A549 treated with GW870086 at 1 μM for 4 hours (cell line): Measurements from ENCODE around the gene LGALS1. TPM values are rescaled to one million over a fixed set of nuclear protein-coding genes. Genes with fewer than 3 reads are reported as not detected.

Experiments
- total RNA-seq: library from RNA; stranded (reverse); fragments of 200-300 nt; extraction: Qiagen RNA extraction; gene quantifications from 5 replicates; pipeline ENCODE4 v1.2.3, GENCODE V29; 2022; ENCODE audit warnings: low read depth

LGALS1 gene
- total RNA-seq = 1,260 to 1,466 TPM (median 1,297 TPM) in 5 replicates

DNA sequence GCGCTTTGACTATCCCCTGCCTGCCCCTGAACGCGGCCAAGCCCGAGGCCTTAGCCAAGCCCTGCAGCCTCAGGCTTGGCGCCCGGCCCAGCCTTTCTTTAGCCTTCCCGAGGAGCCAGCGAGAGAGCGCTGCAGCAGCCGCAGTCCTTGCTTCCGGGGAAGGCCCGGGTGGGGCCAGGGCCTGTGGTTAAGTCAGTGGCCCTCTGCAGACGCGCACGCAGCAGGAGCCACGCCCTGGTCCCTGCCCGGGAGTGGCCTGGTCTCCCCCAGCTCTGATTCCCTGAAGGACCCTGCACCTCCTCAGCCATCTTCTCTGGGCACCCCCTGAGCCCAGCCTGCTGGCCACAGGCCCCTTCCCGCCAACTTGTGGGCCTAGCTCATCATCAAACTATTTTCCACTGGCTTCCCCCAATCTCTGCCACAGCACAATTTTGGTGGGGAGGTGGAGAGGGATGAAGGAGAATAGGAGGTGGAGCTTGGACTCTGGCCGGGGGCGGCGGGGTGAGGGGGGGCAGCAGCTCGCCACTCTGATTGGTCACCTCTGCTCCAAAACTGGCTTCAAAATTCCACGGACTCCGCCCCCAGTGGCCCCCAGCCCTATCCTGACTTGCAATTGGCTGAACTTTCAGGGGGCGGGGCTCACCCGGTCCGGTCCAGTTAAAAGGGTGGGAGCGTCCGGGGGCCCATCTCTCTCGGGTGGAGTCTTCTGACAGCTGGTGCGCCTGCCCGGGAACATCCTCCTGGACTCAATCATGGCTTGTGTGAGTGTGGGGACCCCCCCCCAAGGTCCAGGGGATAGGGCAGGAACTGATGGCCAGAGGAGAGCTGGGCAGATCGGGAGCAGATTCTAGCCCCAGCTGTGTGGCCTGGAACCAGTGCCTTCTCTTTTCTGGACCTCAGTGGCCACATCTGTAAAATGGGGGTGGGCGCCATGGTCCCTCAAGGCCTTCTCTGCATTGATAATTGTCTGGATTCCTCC, at the start of gene LGALS1:
Gene LGALS1, plus strand, starts transcription at position 686 of the 979 bp plus-strand sequence. Its CDS starts 67 bp downstream, at position 753.

DNA sequence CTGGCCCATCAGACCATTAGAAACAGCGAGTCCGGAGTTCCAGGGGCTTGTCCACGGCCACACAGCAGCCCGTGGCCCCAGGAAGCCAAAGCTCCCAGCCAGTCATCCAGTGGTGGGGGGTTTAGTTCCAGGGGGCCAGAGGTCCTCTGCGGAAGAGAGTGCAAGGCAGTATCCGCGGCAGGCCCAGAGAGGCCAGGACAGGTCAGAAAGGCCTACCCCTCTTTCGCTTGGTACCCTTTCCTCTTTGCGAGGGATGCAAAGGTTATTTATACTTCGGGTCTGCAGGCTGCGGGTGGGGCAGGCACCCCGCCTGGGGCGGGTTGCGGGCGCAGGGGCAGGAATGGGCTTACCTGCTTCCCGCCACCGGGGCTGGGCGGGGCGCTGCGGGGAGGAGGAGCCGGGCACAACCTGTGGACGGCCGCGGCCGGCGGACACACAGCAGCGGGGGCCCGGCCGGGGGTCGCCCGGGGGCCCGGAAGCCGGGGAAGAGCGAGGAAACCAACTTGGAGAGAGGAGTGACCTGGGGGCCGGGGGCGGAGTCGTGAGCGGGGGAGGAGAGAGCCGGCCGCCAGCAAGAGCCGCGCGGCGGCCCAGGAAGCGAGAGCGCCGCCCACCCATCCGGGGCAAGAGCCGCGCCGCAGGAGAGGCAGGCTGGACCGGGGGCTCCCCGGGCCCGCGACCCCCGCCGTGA, 36.2 kb upstream of the LGALS1 start, which contains the start of gene SH3BP1:
Gene SH3BP1, plus strand, starts transcription at position 600 of the 691 bp plus-strand sequence. CDS start 119 bp downstream, outside the sequence.

DNA sequence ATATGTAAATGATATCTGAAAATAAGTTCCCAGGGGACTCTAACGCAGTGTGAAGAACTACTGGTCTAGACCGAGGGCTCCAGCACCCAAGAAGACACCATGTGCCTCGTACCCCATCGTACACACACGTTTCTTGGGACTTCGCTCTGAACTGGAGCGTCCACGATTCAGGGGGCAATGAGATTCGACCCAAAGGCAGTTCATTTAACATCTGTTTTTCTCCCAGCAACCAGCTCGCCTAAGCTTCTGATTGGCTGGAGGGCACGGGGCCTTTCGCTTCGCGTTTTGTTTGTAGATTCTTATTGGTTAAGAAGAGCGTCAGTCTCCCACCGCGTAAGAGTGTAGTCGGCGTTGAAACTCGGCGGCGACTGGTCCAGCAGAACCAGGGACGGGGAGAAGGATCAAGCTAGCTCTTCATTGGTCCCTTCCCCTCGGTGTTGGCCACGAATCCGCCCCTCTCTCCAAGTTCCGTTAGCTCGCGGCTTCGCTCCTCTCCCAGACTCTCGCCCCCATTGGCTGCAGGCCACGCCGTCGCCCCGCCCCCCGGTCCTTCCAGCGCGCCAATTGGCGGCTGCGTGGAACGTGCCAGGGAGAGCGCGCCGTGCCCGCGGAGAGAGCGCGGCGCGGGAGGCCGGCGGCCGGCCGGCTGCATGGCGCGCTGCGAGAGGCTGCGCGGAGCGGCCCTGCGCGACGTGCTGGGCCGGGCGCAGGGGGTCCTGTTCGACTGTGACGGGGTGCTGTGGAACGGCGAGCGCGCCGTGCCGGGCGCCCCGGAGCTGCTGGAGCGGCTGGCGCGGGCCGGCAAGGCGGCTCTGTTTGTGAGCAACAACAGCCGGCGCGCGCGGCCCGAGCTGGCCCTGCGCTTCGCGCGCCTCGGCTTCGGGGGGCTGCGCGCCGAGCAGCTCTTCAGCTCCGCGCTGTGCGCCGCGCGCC, 17.0 kb upstream of the LGALS1 start, which contains the start of gene PDXP:
Gene PDXP, plus strand, starts transcription at position 591 of the 933 bp plus-strand sequence. Its CDS starts 60 bp downstream, at position 651.

DNA sequence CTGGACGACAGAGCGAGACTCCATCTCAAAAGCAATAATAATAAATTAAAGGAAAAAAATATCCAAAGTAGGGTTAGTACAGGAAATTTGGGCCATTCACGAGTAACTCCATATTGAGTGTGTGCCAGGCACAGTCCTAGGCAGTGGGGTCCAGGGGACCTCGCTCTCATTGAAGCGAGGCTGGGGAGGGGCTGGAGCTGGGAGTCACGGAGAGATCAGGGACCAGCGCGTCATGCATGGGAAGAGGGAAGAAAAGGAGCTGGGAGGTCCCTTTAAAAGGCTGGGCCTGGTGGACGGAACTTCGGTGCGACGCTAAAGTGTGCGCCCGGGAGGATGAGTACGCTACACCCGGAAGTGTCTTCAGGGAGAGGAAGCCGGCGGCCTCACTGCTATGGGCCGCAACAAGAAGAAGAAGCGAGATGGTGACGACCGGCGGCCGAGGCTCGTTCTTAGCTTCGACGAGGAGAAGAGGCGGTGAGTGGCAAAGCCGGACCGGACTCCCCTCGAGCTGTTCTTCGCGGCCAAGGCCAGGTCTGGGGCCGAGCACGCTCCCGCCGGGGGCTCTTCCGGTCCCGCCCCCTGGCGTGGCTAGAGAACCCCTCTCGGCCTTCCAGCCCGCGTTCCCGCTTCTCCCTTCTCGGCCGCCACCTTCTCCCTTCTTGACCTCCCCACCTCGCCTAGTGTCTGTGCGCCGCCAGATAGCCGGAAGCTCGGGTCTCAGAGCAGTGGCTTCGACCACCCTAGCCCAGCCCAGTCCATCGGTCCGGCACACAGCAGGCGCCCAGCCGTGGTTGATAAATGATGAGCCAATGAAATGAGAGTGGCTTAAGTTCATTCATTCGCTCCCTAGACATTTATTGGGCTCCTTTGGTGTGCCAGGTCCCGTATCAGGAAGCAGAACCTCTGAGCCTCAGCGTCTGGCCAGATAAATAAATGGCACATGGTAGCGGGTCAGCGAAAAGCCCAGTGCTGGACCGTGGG, 10.9 kb downstream of the LGALS1 start, which contains the start of gene NOL12:
Gene NOL12, plus strand, starts transcription at position 342 of the 981 bp plus-strand sequence. Its CDS starts 50 bp downstream, at position 392.

DNA sequence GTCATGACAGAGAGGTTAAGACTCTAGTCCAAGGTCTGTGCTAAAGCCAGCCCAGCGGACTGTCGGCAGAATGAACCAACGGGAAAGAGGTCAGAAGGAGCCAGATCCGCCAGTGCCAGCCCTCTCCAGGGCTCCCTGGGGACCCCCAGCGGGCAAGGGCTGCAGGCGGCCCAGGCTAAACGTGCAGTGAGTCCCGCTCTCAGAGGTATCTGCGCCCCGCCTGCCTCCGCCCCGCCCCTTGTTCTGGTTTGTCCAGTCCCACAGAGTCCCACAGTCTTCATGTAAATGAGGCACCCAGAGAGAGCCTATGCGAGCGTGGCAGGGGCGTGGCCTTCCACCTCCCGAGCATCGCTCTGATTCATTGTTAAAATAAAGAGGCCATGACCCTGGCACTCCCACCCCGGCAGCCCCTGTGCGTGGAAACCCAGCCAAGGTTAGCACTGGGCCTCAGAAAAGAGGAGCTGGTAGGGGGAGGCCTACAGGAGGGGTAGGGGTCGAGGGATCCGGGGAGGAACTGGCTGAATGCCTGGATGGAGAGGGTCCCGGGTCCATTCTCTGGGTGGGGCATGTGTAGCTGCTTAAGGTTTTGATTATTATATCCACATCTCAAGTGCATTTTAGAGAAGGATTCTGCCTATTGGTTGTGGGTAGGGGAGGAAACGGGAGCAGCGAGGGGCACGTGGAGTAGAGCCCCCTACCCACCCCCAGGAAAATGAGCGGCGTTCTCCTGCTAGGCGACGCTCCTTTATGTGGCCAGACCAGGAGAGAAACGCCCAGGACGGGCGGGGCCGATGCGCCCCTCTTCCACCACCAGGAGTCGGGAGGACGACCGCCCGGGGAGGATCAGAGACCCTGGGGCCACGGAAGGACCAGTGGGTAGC, 21.5 kb downstream of the LGALS1 start, which contains the start of gene TRIOBP:
Gene TRIOBP, plus strand, starts transcription at position 392 of the 881 bp plus-strand sequence. CDS start 4,318 bp downstream, outside the sequence.

Other genes starting within 250 kb of the LGALS1 start
- 5.9 to 8.8 TPM (median 7.0 TPM) in 5 replicates for gene ELFN2, start 248.2 kb upstream of the LGALS1 start, total RNA-seq
- gene MFNG, start 189.3 kb upstream of the LGALS1 start, total RNA-seq = 2.2 to 2.5 TPM (median 2.3 TPM) in 5 replicates
- gene CARD10, start 156.2 kb upstream of the LGALS1 start, total RNA-seq = 30.4 to 40.6 TPM (median 38.7 TPM) in 5 replicates
- 25.8 to 35.9 TPM (median 33.4 TPM) in 5 replicates for gene CDC42EP1, start 115.2 kb upstream of the LGALS1 start, total RNA-seq
- gene LGALS2, start 95.5 kb upstream of the LGALS1 start, total RNA-seq = 0.25 TPM in 1 of 5 replicates, not detected in the others
- gene GGA1, start 66.8 kb upstream of the LGALS1 start, total RNA-seq = 18.0 to 24.8 TPM (median 22.4 TPM) in 5 replicates
- gene SH3BP1, start 36.0 kb upstream of the LGALS1 start, total RNA-seq = 1.3 to 2.8 TPM (median 2.2 TPM) in 5 replicates
- 14.3 to 18.5 TPM (median 17.2 TPM) in 5 replicates for gene PDXP, start 16.9 kb upstream of the LGALS1 start, total RNA-seq
- gene NOL12, start 10.7 kb downstream of the LGALS1 start, total RNA-seq = 25.7 to 27.6 TPM (median 26.2 TPM) in 5 replicates
- 23.8 to 36.2 TPM (median 34.0 TPM) in 5 replicates for gene TRIOBP, start 21.4 kb downstream of the LGALS1 start, total RNA-seq
- 2.4 to 4.4 TPM (median 3.1 TPM) in 5 replicates for gene GCAT, start 132.3 kb downstream of the LGALS1 start, total RNA-seq
- not detected in 5 replicates for gene GALR3, start 147.7 kb downstream of the LGALS1 start, total RNA-seq
- gene ANKRD54, start 168.7 kb downstream of the LGALS1 start, total RNA-seq = 16.1 to 23.5 TPM (median 21.5 TPM) in 5 replicates
- gene EIF3L, start 173.8 kb downstream of the LGALS1 start, total RNA-seq = 262 to 297 TPM (median 281 TPM) in 5 replicates
- 15.2 to 20.4 TPM (median 20.0 TPM) in 5 replicates for gene MICALL1, start 230.7 kb downstream of the LGALS1 start, total RNA-seq